Esophagus muscularis mucosa (tissue), 3 donors: Measurements from ENCODE around the gene UQCRC1.

Experiments used
- POLR2AphosphoS5 ChIP-seq, 2 donors: sonication (generic); formaldehyde crosslinking; IDR thresholded peaks; one replicate each; pipeline ENCODE4 v1.6.1; 2017; ENCODE audit warnings: antibody characterized with exemption in 2 of 2
- TF ChIP-seq, protein P1 (sequence below), 3 experiments: fragments of 200-600 bp in 2 of 3; fragments of 450-650 bp in 1 of 3; sonication (generic) in 2 of 3; IDR thresholded peaks; one replicate each; pipeline ENCODE4 v1.5.1; 2017 to 2019; ENCODE audit warnings: antibody characterized with exemption in 3 of 3, mild to moderate bottlenecking in 2 of 3, moderate library complexity in 1 of 3

DNA sequence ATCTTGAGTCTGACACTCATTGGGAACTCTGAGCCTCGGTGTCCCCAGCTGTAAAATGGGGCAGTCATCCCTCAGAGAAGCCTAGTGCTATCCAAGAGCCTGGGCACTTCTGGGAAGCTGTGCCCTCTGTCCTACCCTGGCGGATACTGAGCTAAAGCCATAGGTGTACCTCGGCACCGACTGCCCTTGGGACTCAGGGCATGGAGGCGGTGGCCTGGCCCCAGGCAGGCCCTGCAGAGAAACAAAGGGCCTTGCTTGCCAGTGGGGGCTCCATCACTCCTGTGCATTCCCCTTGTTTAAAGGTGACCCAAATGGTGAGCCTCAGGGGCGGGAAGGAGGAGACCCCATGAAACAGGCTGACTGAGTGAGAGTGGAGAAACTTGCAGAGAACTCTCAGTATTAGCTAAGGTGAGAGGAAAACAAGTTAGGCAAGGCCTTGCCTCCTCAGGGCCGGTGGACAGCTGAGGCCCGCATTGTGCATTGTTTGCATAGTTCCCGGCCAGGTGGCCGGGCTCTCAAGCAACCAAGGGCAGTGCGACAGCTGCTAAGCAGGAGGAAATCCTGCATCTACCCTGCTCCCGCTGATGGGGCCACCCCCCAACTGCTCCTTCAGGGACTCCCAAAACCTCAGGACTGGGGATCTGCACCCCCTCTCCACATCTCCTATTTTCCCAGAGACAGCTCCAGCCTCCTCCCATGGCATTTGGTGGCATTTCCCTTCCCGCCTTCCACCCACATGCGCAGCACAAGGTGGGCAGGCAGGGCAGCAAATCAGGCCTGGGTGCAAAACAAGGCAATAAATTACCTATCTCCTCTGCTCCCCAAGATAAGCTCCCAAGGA is 57.1 kb downstream of the UQCRC1 start:
- TF ChIP-seq, protein P1, sequence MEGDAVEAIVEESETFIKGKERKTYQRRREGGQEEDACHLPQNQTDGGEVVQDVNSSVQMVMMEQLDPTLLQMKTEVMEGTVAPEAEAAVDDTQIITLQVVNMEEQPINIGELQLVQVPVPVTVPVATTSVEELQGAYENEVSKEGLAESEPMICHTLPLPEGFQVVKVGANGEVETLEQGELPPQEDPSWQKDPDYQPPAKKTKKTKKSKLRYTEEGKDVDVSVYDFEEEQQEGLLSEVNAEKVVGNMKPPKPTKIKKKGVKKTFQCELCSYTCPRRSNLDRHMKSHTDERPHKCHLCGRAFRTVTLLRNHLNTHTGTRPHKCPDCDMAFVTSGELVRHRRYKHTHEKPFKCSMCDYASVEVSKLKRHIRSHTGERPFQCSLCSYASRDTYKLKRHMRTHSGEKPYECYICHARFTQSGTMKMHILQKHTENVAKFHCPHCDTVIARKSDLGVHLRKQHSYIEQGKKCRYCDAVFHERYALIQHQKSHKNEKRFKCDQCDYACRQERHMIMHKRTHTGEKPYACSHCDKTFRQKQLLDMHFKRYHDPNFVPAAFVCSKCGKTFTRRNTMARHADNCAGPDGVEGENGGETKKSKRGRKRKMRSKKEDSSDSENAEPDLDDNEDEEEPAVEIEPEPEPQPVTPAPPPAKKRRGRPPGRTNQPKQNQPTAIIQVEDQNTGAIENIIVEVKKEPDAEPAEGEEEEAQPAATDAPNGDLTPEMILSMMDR (IDR thresholded peaks at IDR 0.05) = no peak
- no peak for TF ChIP-seq POLR2AphosphoS5 (IDR thresholded peaks at IDR 0.05)
